ENCODE results near the gene CXCL13. TPM values are rescaled to one million over a fixed set of nuclear protein-coding genes. Genes with fewer than 3 reads are reported as not detected.
"Not testable (repeated sequence)": the region's sequence is repeated elsewhere in the genome, so short reads cannot be mapped to it uniquely, and the experiment has no call there.

Gene CXCL13
- total and polyA plus RNA-seq, 8 donors: 1.1 to 80.6 (median 3.4) TPM; not detected in 3

- H3K36me3 ChIP-seq: no peaks in the 10 kb centered on the region
- 47 to 60% (median 51%) methylated on average over 5 of the region's 5 CpGs for WGBS, 5 donors
- H3K27ac ChIP-seq: no peak overlapping the region
- peak in 1 of 2 donors; percentile 48 for DNase-seq
- no peaks in the 10 kb centered on the region for H3K27me3 ChIP-seq
- H3K9me3 ChIP-seq: peaks cover 0 to 4% (median 0%) of the 10 kb centered on the region in 4 donors
- intact Hi-C loops (cut with DNase I; ENCODE audit: low total_unique reads): no loop called here
- no peak for TF ChIP-seq EP300 (IDR thresholded peaks at IDR 0.05)
- no peak for TF ChIP-seq POLR2A (IDR thresholded peaks at IDR 0.05)
- no peak for TF ChIP-seq POLR2AphosphoS5 (IDR thresholded peaks at IDR 0.05)
- no peak for TF ChIP-seq CTCF (IDR thresholded peaks at IDR 0.05)
- no peak overlapping the region for H3K4me3 ChIP-seq
- H3K4me1 ChIP-seq: no peaks in the 10 kb centered on the region
Measured at GRCh38 chr4:77652237-77652897, 46.7 kb downstream of the CXCL13 start.

- Histone ChIP-seq H3K27me3 (no peaks in the 10 kb centered on the region), H3K36me3 (no peaks in the 10 kb centered on the region), H3K9me3 (no peaks in the 10 kb centered on the region), H3K4me1 (no peaks in the 10 kb centered on the region), H3K27ac (no peak overlapping the region), H3K4me3 (no peak overlapping the region)
- 25 to 64% (median 32%) methylated on average over 2 of the region's 2 CpGs for WGBS, 5 donors
- no peak for TF ChIP-seq POLR2AphosphoS5 (IDR thresholded peaks at IDR 0.05)
- no peak for TF ChIP-seq CTCF (IDR thresholded peaks at IDR 0.05)
- intact Hi-C loops (cut with DNase I; ENCODE audit: low total_unique reads): no loop called here
- no peak for DNase-seq
Measured at GRCh38 chr4:77653162-77653758, 47.6 kb downstream of the CXCL13 start.

GRCh38 chr4:77660318-77660717, 54.7 kb downstream of the CXCL13 start:
- H3K27ac ChIP-seq; H3K27me3 ChIP-seq; H3K4me3 ChIP-seq; H3K36me3 ChIP-seq; DNase-seq; H3K4me1 ChIP-seq; H3K9me3 ChIP-seq; intact Hi-C loops (cut with DNase I; ENCODE audit: low total_unique reads): not testable (repeated sequence)
- 89 to 94% (median 92%) methylated on average over 5 of the region's 5 CpGs for WGBS, 5 donors

Other genes starting within 250 kb of the CXCL13 start
- gene CNOT6L, start 213.5 kb downstream of the CXCL13 start, total RNA-seq: 10 to 100 TPM in 3 of 5 donors, 1 to 10 TPM in 2; 6.7 to 74.5 (median 13.8) TPM
- gene CNOT6L, start 213.5 kb downstream of the CXCL13 start, polyA plus RNA-seq: 1 to 10 TPM; 4.6 to 5.5 (median 5.3) TPM